Activated naive CD4-positive, alpha-beta T cell (primary cell): Measurements from ENCODE around the gene OTOP1.
"Not testable (repeated sequence)": the region's sequence is repeated elsewhere in the genome, so short reads cannot be mapped to it uniquely, and the experiment has no call there.

Experiments used
- DNase-seq, 4 experiments: peaks; one replicate each; lab custom pipeline; 2025; lab: John Stamatoyannopoulos, UW

OTOP1 gene

DNA sequence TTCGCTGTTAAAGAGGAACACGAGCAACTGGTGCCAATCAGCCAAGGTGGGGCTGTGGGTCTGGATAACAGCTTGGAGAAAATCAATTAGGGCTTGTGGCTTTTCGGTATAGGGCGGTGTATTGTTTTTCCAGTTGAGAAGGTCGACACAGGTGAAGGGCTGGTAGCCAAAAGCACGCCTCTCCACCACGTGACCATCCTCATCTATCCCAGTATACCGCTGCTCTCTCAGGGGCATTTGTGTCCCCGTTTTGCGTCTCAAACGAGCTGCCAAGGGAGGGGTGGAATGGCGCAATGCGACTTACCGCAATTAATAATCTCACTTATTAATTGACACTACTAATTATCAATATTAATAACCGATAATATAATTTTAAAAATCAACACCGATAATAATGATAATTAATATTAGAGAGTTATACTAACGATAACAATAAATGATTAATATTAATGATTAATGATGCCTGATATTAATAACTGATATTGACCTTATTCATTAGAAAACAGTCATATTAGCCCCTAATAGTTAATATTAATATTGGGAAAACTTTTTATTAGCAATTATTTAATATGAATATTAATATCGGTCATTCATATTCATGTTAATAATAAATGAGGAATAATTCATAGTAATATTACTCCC is 62.1 kb downstream of the OTOP1 start:
- DNase-seq: not testable (repeated sequence)

DNA sequence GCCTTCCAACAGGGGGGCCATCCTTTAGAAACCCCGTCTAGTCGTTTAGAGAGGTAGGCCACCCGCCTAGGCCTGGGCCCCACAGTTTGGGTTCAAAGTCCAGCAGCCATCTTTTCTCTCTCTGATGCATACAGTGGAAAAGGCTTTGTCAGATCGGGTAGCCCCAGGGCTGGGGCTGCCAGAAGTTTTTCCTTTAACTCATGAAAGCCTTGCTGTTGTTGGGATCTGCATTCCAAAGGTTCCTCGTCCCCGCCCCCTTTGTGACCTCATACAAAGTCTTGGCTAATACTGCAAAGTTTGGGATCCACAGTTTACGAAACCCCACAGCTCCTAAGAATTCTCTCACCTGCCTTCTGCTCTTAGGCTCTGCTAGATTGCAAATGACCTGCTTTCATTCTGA is 64.5 kb downstream of the OTOP1 start:
- DNase-seq: not testable (repeated sequence)

DNA sequence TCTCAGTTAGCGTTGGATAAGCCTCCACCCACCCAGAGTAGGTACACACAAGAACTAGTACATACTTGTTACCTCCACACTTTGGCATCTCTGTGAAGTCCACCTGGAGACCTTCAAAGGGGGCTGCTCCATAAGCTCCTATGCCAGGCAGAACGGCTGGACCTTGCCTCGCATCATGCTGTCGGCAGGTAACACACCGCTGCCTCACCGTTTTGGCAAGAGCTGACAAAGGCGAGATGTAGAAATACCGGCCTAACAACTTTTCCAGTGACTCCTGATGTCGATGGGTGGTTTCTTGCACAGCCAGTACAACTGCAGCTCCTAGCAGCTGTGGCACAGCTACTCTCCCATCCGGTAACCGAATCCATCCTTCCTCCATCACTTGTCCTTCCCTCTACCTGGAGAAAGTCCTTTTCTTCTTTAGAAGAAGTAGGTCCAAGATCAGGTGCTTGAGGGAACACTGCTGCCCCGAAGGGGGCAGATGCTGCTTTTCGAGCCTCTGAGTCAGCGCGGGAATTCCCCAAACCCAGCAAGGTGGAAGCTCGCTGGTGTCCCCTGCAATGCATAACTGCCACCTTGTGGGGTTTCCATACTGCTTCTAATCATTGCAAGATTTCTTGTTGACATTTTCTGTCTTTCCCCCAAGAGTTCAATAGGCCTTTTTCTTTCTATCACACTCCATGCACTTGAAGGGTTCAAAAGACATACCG is 65.6 kb downstream of the OTOP1 start:
- not testable (repeated sequence) for DNase-seq

DNA sequence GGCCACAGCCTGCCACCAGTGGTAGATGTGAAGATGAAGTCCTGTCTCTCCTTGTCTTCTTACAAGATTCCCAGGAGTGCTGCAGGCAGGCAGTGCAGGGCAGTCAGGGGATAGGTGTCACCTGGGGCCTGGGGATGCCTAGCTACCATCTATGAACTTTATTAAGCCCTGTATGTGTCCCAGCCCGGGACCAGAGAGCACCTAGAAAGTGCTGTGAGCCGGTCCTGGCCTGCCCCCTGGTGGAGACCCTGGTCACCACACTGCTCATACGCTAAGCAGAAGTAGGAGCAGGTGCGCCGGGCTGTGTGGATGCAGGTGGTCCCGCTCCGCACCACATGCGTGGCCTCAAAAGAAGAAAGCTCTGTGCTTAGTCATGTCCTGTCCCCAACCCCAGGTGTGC is 81.1 kb downstream of the OTOP1 start:
- DNase-seq: not testable (repeated sequence)

DNA sequence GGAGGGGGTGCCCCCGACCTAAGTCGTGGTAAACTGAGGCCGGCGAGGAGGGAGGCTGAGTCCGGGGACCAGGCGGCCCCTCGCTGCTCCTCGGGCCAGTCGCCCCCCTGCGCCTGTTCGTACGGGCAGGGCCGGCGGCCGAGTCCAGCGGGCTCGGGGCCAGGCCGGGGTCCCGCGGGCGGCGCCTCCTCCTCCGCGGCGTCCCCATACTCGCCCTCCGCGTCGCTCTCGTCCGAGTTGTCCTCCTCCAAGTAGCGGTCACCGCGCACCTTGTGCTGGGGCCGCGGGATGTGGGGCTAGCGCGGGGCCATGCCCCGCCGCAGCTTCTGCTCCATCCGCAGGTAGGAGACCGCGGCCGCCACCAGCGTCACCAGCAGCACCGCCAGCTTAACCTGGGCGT is 83.4 kb downstream of the OTOP1 start:
- DNase-seq: not testable (repeated sequence)

- not testable (repeated sequence) for DNase-seq
These were observed 84.0 kb downstream of the OTOP1 start for GRCh38 chr4:4142679-4143078.

- not testable (repeated sequence) for DNase-seq
These were observed 85.5 kb downstream of the OTOP1 start for GRCh38 chr4:4141186-4141585.
